ENCODE measurements around the gene SLC8A1.

The SLC8A1 gene

GRCh38 chr2:40419364-40419762 lies 32.5 kb downstream of the SLC8A1 start:
- DNase-seq, result no peak

GRCh38 chr2:40418614-40419363 lies 33.1 kb downstream of the SLC8A1 start:
- no peak for DNase-seq

GRCh38 chr2:40416486-40416885 lies 35.4 kb downstream of the SLC8A1 start:
- DNase-seq, result no peak

- no peak for DNase-seq
These were observed 36.5 kb downstream of the SLC8A1 start for GRCh38 chr2:40415391-40415790.

- no peak for DNase-seq
These were observed 39.4 kb downstream of the SLC8A1 start for GRCh38 chr2:40412456-40412855.

GRCh38 chr2:40410695-40411094 lies 41.2 kb downstream of the SLC8A1 start:
- DNase-seq, result no peak

GRCh38 chr2:40409734-40410133 lies 42.2 kb downstream of the SLC8A1 start:
- no peak for DNase-seq

GRCh38 chr2:40406485-40407289 lies 45.2 kb downstream of the SLC8A1 start:
- DNase-seq, result no peak

GRCh38 chr2:40405465-40405864 lies 46.4 kb downstream of the SLC8A1 start:
- no peak for DNase-seq

- no peak for DNase-seq
These were observed 47.4 kb downstream of the SLC8A1 start for GRCh38 chr2:40404517-40404916.

GRCh38 chr2:40403233-40403836 lies 48.6 kb downstream of the SLC8A1 start:
- no peak for DNase-seq

- DNase-seq, result no peak
These were observed 50.0 kb downstream of the SLC8A1 start for GRCh38 chr2:40401896-40402295.

- DNase-seq, result no peak
These were observed 51.4 kb downstream of the SLC8A1 start for GRCh38 chr2:40400336-40400953.

- no peak for DNase-seq
These were observed 54.1 kb downstream of the SLC8A1 start for GRCh38 chr2:40397765-40398164.

- DNase-seq, result peak; percentile 46 to 68
These were observed 55.8 kb downstream of the SLC8A1 start for GRCh38 chr2:40396124-40396523.

GRCh38 chr2:40395169-40396073 lies 56.5 kb downstream of the SLC8A1 start:
- DNase-seq, result no peak

GRCh38 chr2:40394597-40394996 lies 57.3 kb downstream of the SLC8A1 start:
- no peak for DNase-seq

- no peak for DNase-seq
These were observed 57.9 kb downstream of the SLC8A1 start for GRCh38 chr2:40394031-40394430.

- DNase-seq, result no peak
These were observed 63.7 kb downstream of the SLC8A1 start for GRCh38 chr2:40388161-40388560.

GRCh38 chr2:40386177-40386576 lies 65.7 kb downstream of the SLC8A1 start:
- DNase-seq, result no peak

- DNase-seq, result no peak
These were observed 67.2 kb downstream of the SLC8A1 start for GRCh38 chr2:40384714-40385113.

- no peak for DNase-seq
These were observed 67.7 kb downstream of the SLC8A1 start for GRCh38 chr2:40384233-40384632.

Measured in NCI-H187 (cell line).